GM18526 (cell line): Measurements from ENCODE around the gene PCDHB7.
"Not testable (repeated sequence)": the region's sequence is repeated elsewhere in the genome, so short reads cannot be mapped to it uniquely, and the experiment has no call there.

Experiments
- POLR2A ChIP-seq: IDR thresholded peaks from 3 replicates; pipeline ENCODE4 v1.6.1; 2011; ENCODE audit not compliant: insufficient read length; ENCODE audit errors: extremely low read depth

The PCDHB7 gene

DNA sequence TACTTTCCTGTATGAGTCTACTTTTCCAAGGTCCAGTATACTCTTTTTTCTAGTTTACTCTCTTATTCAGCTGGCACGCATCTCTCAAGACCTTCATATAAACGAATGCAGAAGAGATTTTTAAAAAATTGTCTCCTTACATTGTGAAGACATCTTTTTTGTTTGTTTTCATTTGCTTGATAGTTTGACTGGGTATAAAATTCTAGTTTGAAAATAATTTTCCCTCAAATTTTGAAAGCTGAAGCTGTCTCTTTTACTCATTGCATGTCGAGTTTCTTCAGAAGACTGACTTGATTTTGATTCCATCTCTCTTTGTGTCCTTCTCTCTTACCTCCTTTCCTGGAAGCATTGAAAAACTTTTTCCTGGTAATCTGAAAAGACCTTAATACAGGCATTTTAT lies 23.9 kb downstream of the PCDHB7 start:
- no peak for TF ChIP-seq POLR2A

- TF ChIP-seq POLR2A, result no peak
Observed at GRCh38 chr5:141199359-141200235, 27.2 kb downstream of the PCDHB7 start, which contains the start of gene PCDHB11. PCDHB11 (plus strand) TSS chr5:141199627; CDS start chr5:141199775, 148 bp downstream.

DNA sequence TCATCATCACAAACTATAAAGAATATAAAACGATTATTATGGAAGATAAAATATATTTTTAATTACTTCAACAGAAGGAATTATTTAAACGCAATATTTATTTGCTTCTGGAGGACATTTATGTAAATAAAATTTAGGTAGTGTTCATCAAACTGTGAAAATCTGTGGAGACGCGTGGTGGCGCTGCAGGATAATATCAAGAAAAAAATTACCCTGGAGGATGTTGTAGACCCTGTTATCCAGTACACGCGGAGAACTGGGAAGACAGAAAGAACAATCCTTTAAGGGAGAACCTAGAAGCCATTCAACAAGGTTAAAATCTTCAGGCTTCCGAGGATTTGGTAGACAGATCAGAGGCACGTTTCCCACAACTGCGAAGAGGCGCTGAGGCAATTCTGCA lies 36.0 kb downstream of the PCDHB7 start, which contains the start of gene PCDHB12:
Gene PCDHB12, plus strand, starts transcription at position 242 of the 400 bp plus-strand sequence. CDS start 189 bp downstream, outside the sequence.
- no peak for TF ChIP-seq POLR2A

DNA sequence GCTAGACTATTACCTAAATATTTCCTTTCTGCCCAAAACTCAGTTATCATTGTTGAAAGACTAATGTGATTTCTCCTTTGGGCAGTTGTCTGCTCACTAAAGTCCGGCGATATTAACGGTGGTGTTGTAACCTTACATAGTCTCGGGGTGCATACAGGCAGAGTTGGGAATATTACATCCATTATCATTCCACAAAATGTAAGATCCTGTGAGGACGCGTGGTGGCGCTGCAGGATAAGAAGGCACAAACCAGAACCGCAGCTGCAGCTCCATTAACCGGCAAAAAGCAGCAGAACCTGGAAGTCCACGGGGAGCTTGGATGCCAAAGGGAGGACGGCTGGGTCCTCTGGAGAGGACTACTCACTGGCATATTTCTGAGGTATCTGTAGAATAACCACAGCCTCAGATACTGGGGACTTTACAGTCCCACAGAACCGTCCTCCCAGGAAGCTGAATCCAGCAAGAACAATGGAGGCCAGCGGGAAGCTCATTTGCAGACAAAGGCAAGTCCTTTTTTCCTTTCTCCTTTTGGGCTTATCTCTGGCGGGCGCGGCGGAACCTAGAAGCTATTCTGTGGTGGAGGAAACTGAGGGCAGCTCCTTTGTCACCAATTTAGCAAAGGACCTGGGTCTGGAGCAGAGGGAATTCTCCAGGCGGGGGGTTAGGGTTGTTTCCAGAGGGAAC lies 41.4 kb downstream of the PCDHB7 start, which contains the start of gene PCDHB13:
Gene PCDHB13, plus strand, starts transcription at position 264 of the 684 bp plus-strand sequence. Its CDS starts 205 bp downstream, at position 469.
- TF ChIP-seq POLR2A, result not testable (repeated sequence)

DNA sequence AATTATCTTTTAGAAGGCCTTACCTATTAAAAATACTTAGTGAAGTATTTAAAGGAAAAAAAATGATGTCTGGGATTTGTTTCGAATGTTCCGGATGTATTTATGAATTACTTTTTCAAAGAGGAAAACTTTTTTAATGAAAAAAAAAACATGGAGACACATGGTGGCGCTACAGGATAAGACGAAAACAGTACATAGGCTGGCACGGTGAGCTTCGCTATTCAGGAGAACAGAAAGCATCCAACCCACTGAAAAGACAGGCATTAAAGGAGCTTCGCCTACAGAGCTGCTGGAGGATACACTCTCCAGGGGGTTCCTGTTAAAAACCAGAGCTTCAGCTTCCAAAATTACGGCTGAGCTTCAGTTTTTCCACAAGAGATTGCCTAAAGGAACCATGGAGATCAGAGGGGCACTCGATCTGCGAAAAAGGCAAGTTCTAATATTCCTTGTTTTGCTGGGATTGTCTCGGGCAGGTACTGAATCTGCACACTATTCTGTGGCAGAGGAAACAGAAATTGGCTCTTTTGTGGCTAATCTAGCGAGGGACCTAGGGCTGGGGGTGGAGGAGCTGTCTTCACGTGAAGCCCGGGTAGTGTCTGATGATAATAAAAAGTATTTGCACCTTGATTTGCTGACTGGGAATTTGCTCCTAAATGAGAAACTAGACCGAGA lies 50.8 kb downstream of the PCDHB7 start, which contains the start of gene PCDHB14:
Gene PCDHB14, plus strand, starts transcription at position 232 of the 672 bp plus-strand sequence. Its CDS starts 163 bp downstream, at position 395.
- no peak for TF ChIP-seq POLR2A
